Breast epithelium (tissue), 4 donors: Measurements from ENCODE around the gene NAIF1. TPM values are rescaled to one million over a fixed set of nuclear protein-coding genes. Genes with fewer than 3 reads are reported as not detected.

Experiments used
- DNase-seq, 2 donors: peaks; one replicate each; pipeline ENCODE4 v3.0.0-alpha.2; 2019; ENCODE audit warnings: low spot score in 2 of 2
- H3K27ac ChIP-seq, 2 donors: fragments of 200-600 bp; sonication (generic) in 1 of 2; one replicate each; pipeline ENCODE4 v1.5.1; 2016 to 2019; ENCODE audit warnings: mild to moderate bottlenecking in 1 of 2
- H3K27me3 ChIP-seq, 2 donors: fragments of 200-600 bp; sonication (generic) in 1 of 2; one replicate each; pipeline versions ENCODE4 v1.5.1 to v1.6.0; 2017 to 2019; ENCODE audit warnings: control low read depth in 1 of 2, mild to moderate bottlenecking in 1 of 2
- H3K36me3 ChIP-seq: fragments of 200-600 bp; one replicate; pipeline ENCODE4 v1.5.1; 2019
- H3K4me1 ChIP-seq, 2 donors: fragments of 200-600 bp; sonication (generic); one replicate each; pipeline ENCODE4 v1.5.1; 2016 to 2019; ENCODE audit warnings: control low read depth in 1 of 2
- H3K4me3 ChIP-seq, 3 donors: fragments of 200-600 bp; sonication (generic); 1 replicate in 2 of 3; 2 replicates in 1 of 3; pipeline ENCODE4 v1.5.1; 2016 to 2019; ENCODE audit warnings: mild to moderate bottlenecking in 3 of 3, moderate library complexity in 2 of 3
- H3K9me3 ChIP-seq, 2 donors: fragments of 200-600 bp; sonication (generic) in 1 of 2; one replicate each; pipeline ENCODE4 v1.5.1; 2016 to 2019; ENCODE audit warnings: control low read depth in 1 of 2
- CTCF ChIP-seq, 3 donors: fragments of 450-650 bp; IDR thresholded peaks; one replicate each; pipeline ENCODE4 v1.5.1; 2016 to 2017; ENCODE audit warnings: antibody characterized with exemption in 3 of 3, mild to moderate bottlenecking in 3 of 3, moderate library complexity in 3 of 3
- POLR2A ChIP-seq: fragments of 450-650 bp; IDR thresholded peaks from one replicate; pipeline ENCODE4 v1.6.1; 2016; ENCODE audit warnings: antibody characterized with exemption, mild to moderate bottlenecking, moderate library complexity
- POLR2AphosphoS5 ChIP-seq, 3 donors: sonication (generic); formaldehyde crosslinking; IDR thresholded peaks; one replicate each; pipeline ENCODE4 v1.6.1; 2017; ENCODE audit warnings: antibody characterized with exemption in 3 of 3
- intact Hi-C: fragments of 100-400 bp; cut with DNase I; formaldehyde crosslinking; loops from one replicate; pipeline ENCODE4 v1.15.1; 2023; ENCODE audit warnings: low total_unique reads
- total RNA-seq, 3 donors: library from RNA; depleted of rRNA; stranded (reverse); fragments of >200 nt; gene quantifications; one replicate each; pipeline ENCODE4 v1.1.0, GENCODE V29; 2016

The NAIF1 gene
- total RNA-seq, 3 donors from 2014 or later, result 8.8 to 13.1 (median 11.9) TPM

DNA sequence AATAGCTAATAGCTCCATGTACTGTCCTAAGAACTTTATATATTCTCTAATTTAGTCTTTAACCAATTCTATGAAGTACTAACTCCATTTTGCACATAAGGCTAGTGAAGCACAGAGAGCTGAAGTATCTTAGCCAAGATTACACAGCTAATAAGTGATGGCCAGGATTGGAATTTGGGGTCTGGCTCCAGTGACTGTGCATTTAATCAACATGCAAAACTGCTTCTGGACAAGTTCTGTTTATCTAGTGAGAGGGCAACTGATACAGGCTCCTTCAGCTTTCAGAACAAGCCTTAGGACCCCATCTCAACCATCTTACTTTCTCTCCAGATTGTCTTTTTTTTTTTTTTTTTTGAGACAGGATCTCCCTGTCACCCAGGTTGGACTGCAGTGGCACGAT lies 22.2 kb upstream of the NAIF1 start:
- H3K4me1 ChIP-seq, result peaks cover 14 to 18% of the 10 kb centered on the region in 2 donors
- no peak overlapping the region for H3K27ac ChIP-seq
- intact Hi-C loops, result loop anchor here (10.0 kb wide), 1 partner anchor 114 kb away; no protein-coding TSS in a partner anchor
- H3K9me3 ChIP-seq, result no peaks in the 10 kb centered on the region
- no peak for DNase-seq
- H3K4me3 ChIP-seq, result no peak overlapping the region
- H3K27me3 ChIP-seq, result no peaks in the 10 kb centered on the region
- no peaks in the 10 kb centered on the region for H3K36me3 ChIP-seq
- TF ChIP-seq POLR2AphosphoS5 (IDR thresholded peaks at IDR 0.05), result no peak
- no peak for TF ChIP-seq CTCF (IDR thresholded peaks at IDR 0.05)
- TF ChIP-seq POLR2A, result no peak

GRCh38 chr9:128088253-128088945 lies 21.3 kb upstream of the NAIF1 start:
- no peak for DNase-seq
- Histone ChIP-seq H3K27me3 (no peaks in the 10 kb centered on the region), H3K9me3 (no peaks in the 10 kb centered on the region), H3K36me3 (no peaks in the 10 kb centered on the region), H3K27ac (peak overlapping the region in 1 of 2 donors; percentile 4), H3K4me3 (no peak overlapping the region), H3K4me1 (peaks cover 13 to 14% of the 10 kb centered on the region in 2 donors)
- no peak for TF ChIP-seq CTCF (IDR thresholded peaks at IDR 0.05)
- no peak for TF ChIP-seq POLR2A
- no peak for TF ChIP-seq POLR2AphosphoS5 (IDR thresholded peaks at IDR 0.05)
- intact Hi-C loops, result loop anchor here (10.0 kb wide), 1 partner anchor 114 kb away; no protein-coding TSS in a partner anchor

- H3K4me1 ChIP-seq, result peaks cover 7 to 13% of the 10 kb centered on the region in 2 donors
- H3K4me3 ChIP-seq, result no peak overlapping the region
- intact Hi-C loops, result loop anchor here (10.0 kb wide), 1 partner anchor 112 kb away; no protein-coding TSS in a partner anchor
- H3K9me3 ChIP-seq, result no peaks in the 10 kb centered on the region
- H3K27ac ChIP-seq, result no peak overlapping the region
- H3K27me3 ChIP-seq, result no peaks in the 10 kb centered on the region
- H3K36me3 ChIP-seq, result no peaks in the 10 kb centered on the region
- DNase-seq, result no peak
- no peak for TF ChIP-seq CTCF (IDR thresholded peaks at IDR 0.05)
- no peak for TF ChIP-seq POLR2A
- TF ChIP-seq POLR2AphosphoS5 (IDR thresholded peaks at IDR 0.05), result no peak
These were observed 20.1 kb upstream of the NAIF1 start for GRCh38 chr9:128087262-128087661.

DNA sequence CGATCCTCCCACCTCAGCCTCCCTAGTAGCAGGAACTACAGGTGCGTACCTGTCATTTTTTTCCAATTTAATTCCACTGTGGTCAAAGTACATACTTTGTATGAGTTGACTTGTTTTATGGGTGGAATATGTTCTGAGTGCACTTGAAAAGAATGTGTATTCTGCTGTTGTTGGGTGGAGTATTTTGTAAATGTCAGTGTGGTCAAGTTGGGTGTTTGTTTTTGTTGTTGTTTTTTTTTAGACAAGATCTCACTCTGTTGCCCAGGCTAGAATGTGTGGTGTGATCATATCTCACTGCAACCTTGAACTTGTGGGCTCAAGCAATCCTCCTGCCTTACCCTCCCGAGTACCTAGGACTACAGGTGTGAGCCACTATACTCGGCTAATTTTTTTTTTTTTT lies 18.8 kb upstream of the NAIF1 start:
- Histone ChIP-seq H3K27ac (no peak overlapping the region), H3K4me3 (no peak overlapping the region), H3K4me1 (peaks cover 0 to 5% of the 10 kb centered on the region in 2 donors), H3K36me3 (no peaks in the 10 kb centered on the region), H3K9me3 (no peaks in the 10 kb centered on the region), H3K27me3 (no peaks in the 10 kb centered on the region)
- DNase-seq, result no peak
- intact Hi-C loops, result loop anchor here (10.0 kb wide), 1 partner anchor 111 kb away; no protein-coding TSS in a partner anchor
- no peak for TF ChIP-seq CTCF (IDR thresholded peaks at IDR 0.05)

DNA sequence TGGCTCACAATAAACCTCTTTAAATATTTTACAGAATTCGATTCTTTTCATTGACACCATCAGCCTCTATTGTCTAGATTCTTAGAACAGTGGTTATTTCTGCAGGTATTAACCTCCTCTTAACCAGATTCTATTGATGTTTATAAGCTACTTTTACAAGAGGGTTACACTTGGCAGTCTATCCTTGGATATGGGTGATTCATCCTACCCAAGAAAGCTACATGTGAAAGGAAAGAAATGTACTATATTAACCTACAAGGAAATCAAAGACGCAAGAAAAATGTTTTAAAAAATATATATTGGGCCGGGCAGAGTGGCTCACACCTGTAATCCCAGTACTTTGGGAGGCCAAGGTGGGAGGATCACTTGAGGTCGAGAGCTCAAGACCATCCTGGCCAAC lies 17.6 kb upstream of the NAIF1 start:
- Histone ChIP-seq H3K9me3 (no peaks in the 10 kb centered on the region), H3K36me3 (no peaks in the 10 kb centered on the region), H3K27ac (peak overlapping the region in 1 of 2 donors; percentile 19), H3K4me3 (no peak overlapping the region), H3K27me3 (no peaks in the 10 kb centered on the region), H3K4me1 (no peaks in the 10 kb centered on the region)
- TF ChIP-seq CTCF (IDR thresholded peaks at IDR 0.05) (no peak), POLR2A (no peak), POLR2AphosphoS5 (IDR thresholded peaks at IDR 0.05) (no peak)
- no peak for DNase-seq
- intact Hi-C loops, result loop anchor here (10.0 kb wide), 1 partner anchor 110 kb away; no protein-coding TSS in a partner anchor
